HFFc6 (cell line): ENCODE data around the gene KCNJ10. TPM values are rescaled to one million over a fixed set of nuclear protein-coding genes. Genes with fewer than 3 reads are reported as not detected.

Experiments used
- DNase-seq: peaks from one replicate; pipeline ENCODE4 v3.0.0-alpha.2; 2018
- H3K27ac Mint-ChIP-seq: 2 replicates; pipeline ENCODE4 v1.8.0; 2020; ENCODE audit warnings: mild to moderate bottlenecking, mixed read lengths
- H3K27me3 Mint-ChIP-seq: 2 replicates; pipeline ENCODE4 v1.8.0; 2021; ENCODE audit warnings: mild to moderate bottlenecking, moderate library complexity, mixed read lengths; ENCODE audit not compliant: insufficient read depth
- H3K36me3 Mint-ChIP-seq: 2 replicates; pipeline ENCODE4 v1.8.0; 2021; ENCODE audit warnings: low read depth, mixed read lengths
- H3K4me1 Mint-ChIP-seq: 2 replicates; pipeline ENCODE4 v1.8.0; 2020; ENCODE audit warnings: low read depth, mixed read lengths
- H3K4me3 Mint-ChIP-seq: 2 replicates; pipeline ENCODE4 v1.8.0; 2020; ENCODE audit warnings: mild to moderate bottlenecking, moderate library complexity, mixed read lengths
- H3K9me3 Mint-ChIP-seq: 2 replicates; pipeline ENCODE4 v1.8.0; 2020; ENCODE audit warnings: mild to moderate bottlenecking, mixed read lengths
- CTCF ChIP-seq: fragments of 200-600 bp; sonication (generic); IDR thresholded peaks from 2 replicates; pipeline ENCODE4 v1.5.0; 2021; ENCODE audit warnings: antibody characterized with exemption, mild to moderate bottlenecking
- long read RNA-seq: library from polyadenylated mRNA; unstranded; transcript quantifications from one replicate; pipeline ENCODE4 v2.0.0, GENCODE V29; 2019
- total RNA-seq, 6 experiments: library from RNA; stranded (reverse); fragmentation: NEBNext Ultra II Directional; extraction: Animal tissue kit (Norgen Biotek cat#: 25700); gene quantifications; 2 replicates in 1 of 6; 3 replicates in 5 of 6; pipeline ENCODE4 v1.2.3, GENCODE V29; 2021

The KCNJ10 gene
- total RNA-seq = not detected
- long read RNA-seq = 0 reads

- Mint-ChIP-seq H3K9me3 (no peaks in the 10 kb centered on the region), H3K27me3 (peaks cover 59% of the 10 kb centered on the region), H3K36me3 (no peaks in the 10 kb centered on the region), H3K4me3 (peak within 1 kb of the TSS; percentile 84), H3K4me1 (peaks cover 6% of the 10 kb centered on the region; the same call in 1 of the 2 replicates), H3K27ac (no peak within 1 kb of the TSS)
- DNase-seq = no peak
- no peak for TF ChIP-seq CTCF
Measured at GRCh38 chr1:160069460-160070231, at the start of gene KCNJ10. Gene KCNJ10, minus strand, starts transcription at chr1:160070160. Its CDS starts 27,628 bp downstream, at chr1:160042532.

- no peak for DNase-seq
- Mint-ChIP-seq H3K4me3 (no peak overlapping the region), H3K36me3 (no peaks in the 10 kb centered on the region), H3K4me1 (peaks cover 20% of the 10 kb centered on the region), H3K27me3 (peaks cover 30% of the 10 kb centered on the region), H3K27ac (no peak overlapping the region), H3K9me3 (no peaks in the 10 kb centered on the region)
- no peak for TF ChIP-seq CTCF
Measured at GRCh38 chr1:160118928-160119327, 49.0 kb upstream of the KCNJ10 start.

- Mint-ChIP-seq H3K4me3 (no peak overlapping the region), H3K4me1 (peaks cover 16% of the 10 kb centered on the region), H3K27ac (no peak overlapping the region), H3K9me3 (no peaks in the 10 kb centered on the region), H3K36me3 (no peaks in the 10 kb centered on the region), H3K27me3 (peaks cover 34% of the 10 kb centered on the region)
- TF ChIP-seq CTCF = no peak
- no peak for DNase-seq
Measured at GRCh38 chr1:160117709-160118183, 47.8 kb upstream of the KCNJ10 start.

- no peak for DNase-seq
- H3K36me3 Mint-ChIP-seq = no peaks in the 10 kb centered on the region
Measured at GRCh38 chr1:160117300-160117699, 47.3 kb upstream of the KCNJ10 start.

More at GRCh38 chr1:160117300-160117699, 47.3 kb upstream of the KCNJ10 start:
- peaks cover 39% of the 10 kb centered on the region for H3K27me3 Mint-ChIP-seq
- H3K4me1 Mint-ChIP-seq = peaks cover 16% of the 10 kb centered on the region
- no peak overlapping the region for H3K4me3 Mint-ChIP-seq
- H3K27ac Mint-ChIP-seq = no peak overlapping the region
- no peak for TF ChIP-seq CTCF
- no peaks in the 10 kb centered on the region for H3K9me3 Mint-ChIP-seq
